K562 (cell line): ENCODE measurements around the gene PTPRO. TPM values are rescaled to one million over a fixed set of nuclear protein-coding genes. Genes with fewer than 3 reads are reported as not detected.
A peak's percentile ranks its signal among the peaks of the same experiment; 100 is the strongest.

Experiments used
- ATAC-seq: fragments of 200-7000 bp; cut with Tn5 transposase; 3 replicates; pipeline ENCODE4 v1.9.1; 2020; ENCODE audit warnings: moderate library complexity
- BruUV-seq: library from RNA; stranded (reverse); fragments of 400-500 nt; replicated peaks from 2 replicates; lab custom pipeline; 2021; lab: Mats Ljungman, UMichigan
- CTCF ChIA-PET: fragments of 300-600 bp; formaldehyde crosslinking; extraction: SDS; loops from one replicate; lab custom pipeline; 2021; ENCODE audit warnings: low intra/inter-chr PET ratio; lab: Yijun Ruan, JAX
- POLR2A ChIA-PET: fragments of 300-600, 350-650 bp; sonication (Branson Sonifier 250); formaldehyde crosslinking; extraction: SDS; loops from one replicate; lab custom pipeline; 2021; ENCODE audit warnings: antibody characterized with exemption, inconsistent platforms; lab: Yijun Ruan, JAX
- DNase-seq, 4 experiments: peaks; one replicate each; pipeline versions ENCODE4 v3.0.0 to v3.0.0-alpha.2; 2011 to 2018; ENCODE audit warnings: low spot score in 3 of 4, mixed read lengths in 3 of 4; ENCODE audit errors: extremely low read depth in 1 of 4
- FAIRE-seq: peaks from 2 replicates; lab custom pipeline; 2011; peaks lifted over from hg19 to GRCh38; lab: Jason Lieb, UNC
- H2AFZ ChIP-seq: 2 replicates; pipeline ENCODE4 v1.6.0; 2011; ENCODE audit warnings: low read depth, low read length, control low read depth, inconsistent platforms
- H3K27ac ChIP-seq: fragments of 200-600 bp; 3 replicates; pipeline ENCODE4 v1.8.0; 2011; ENCODE audit warnings: low read depth, mild to moderate bottlenecking, control low read depth, inconsistent platforms, low read length, moderate library complexity, mixed read lengths; ENCODE audit errors: extremely low read depth
- H3K27me3 ChIP-seq, 2 experiments: fragments of 300-600 bp in 1 of 2; 2 replicates in 1 of 2; 3 replicates in 1 of 2; pipeline versions ENCODE4 v1.6.0 to v1.8.0; 2011; ENCODE audit warnings: inconsistent platforms in 2 of 2, low read length in 2 of 2, mild to moderate bottlenecking in 1 of 2, mixed read lengths in 1 of 2, moderate library complexity in 1 of 2; ENCODE audit not compliant: control insufficient read depth in 2 of 2, insufficient read depth in 2 of 2
- H3K36me3 ChIP-seq: fragments of 300-600 bp; 3 replicates; pipeline ENCODE4 v1.8.0; 2011; ENCODE audit warnings: mild to moderate bottlenecking, low read length, inconsistent platforms; ENCODE audit not compliant: control insufficient read depth, insufficient read depth
- H3K4me1 ChIP-seq, 2 experiments: fragments of 200-600 bp in 1 of 2; replicated peaks in 1 of 2; 2 replicates in 1 of 2; 3 replicates in 1 of 2; pipeline versions ENCODE4 v1.5.1 to v1.8.0; 2011; ENCODE audit warnings: inconsistent platforms in 2 of 2, low read length in 2 of 2, mild to moderate bottlenecking in 1 of 2, mixed read lengths in 1 of 2, moderate library complexity in 1 of 2; ENCODE audit not compliant: control insufficient read depth in 2 of 2, insufficient read depth in 2 of 2
- H3K4me2 ChIP-seq: 2 replicates; pipeline ENCODE4 v1.6.1; 2011; ENCODE audit warnings: low read length, control low read depth, inconsistent platforms, mixed read lengths; ENCODE audit not compliant: insufficient read depth
- H3K4me3 ChIP-seq: fragments of 200-600 bp; sonication (generic), shearing (Covaris generic); 2 replicates; pipeline ENCODE4 v1.5.1; 2016; ENCODE audit warnings: control low read depth, inconsistent platforms
- H3K79me2 ChIP-seq: fragments of 200-600 bp; 3 replicates; pipeline ENCODE4 v1.8.0; 2011; ENCODE audit warnings: low read length, inconsistent platforms; ENCODE audit not compliant: control insufficient read depth, insufficient read depth
- H3K9ac ChIP-seq, 2 experiments: 2 replicates each; pipeline versions ENCODE4 v1.6.0 to v1.6.1; 2011; ENCODE audit warnings: low read depth in 2 of 2, low read length in 2 of 2, control low read depth in 1 of 2, inconsistent platforms in 1 of 2, mild to moderate bottlenecking in 1 of 2, mixed read lengths in 1 of 2; ENCODE audit not compliant: insufficient read depth in 1 of 2
- H3K9me1 ChIP-seq: one replicate; pipeline ENCODE4 v1.6.0; 2011; ENCODE audit warnings: inconsistent platforms, mild to moderate bottlenecking, low read length, moderate library complexity; ENCODE audit not compliant: control insufficient read depth, insufficient read depth
- H3K9me3 ChIP-seq: replicated peaks from 2 replicates; pipeline ENCODE4 v1.5.1; 2011; ENCODE audit warnings: low read depth, low read length, inconsistent platforms; ENCODE audit not compliant: control insufficient read depth, insufficient read depth
- H4K20me1 ChIP-seq: replicated peaks from 2 replicates; pipeline ENCODE4 v1.6.1; 2011; ENCODE audit warnings: low read length, inconsistent platforms, mixed read lengths; ENCODE audit not compliant: control insufficient read depth, insufficient read depth
- MYBL2 ChIP-seq, 2 experiments: fragments of 450-650 bp in 1 of 2; sonication (generic) in 1 of 2; formaldehyde crosslinking in 1 of 2; IDR thresholded peaks; 2 replicates each; pipeline versions ENCODE4 v1.6.1 to v1.8.1; 2017 to 2022; ENCODE audit warnings: borderline replicate concordance in 1 of 2, inconsistent platforms in 1 of 2, low read depth in 1 of 2, mild to moderate bottlenecking in 1 of 2, missing genetic modification reagents in 1 of 2, moderate library complexity in 1 of 2
- RAD21 ChIP-seq, 2 experiments: fragments of 250-450 bp in 1 of 2; fragments of 450-650 bp in 1 of 2; sonication (Bioruptor Pico) in 1 of 2; formaldehyde crosslinking in 1 of 2; IDR thresholded peaks in 1 of 2; conservative IDR thresholded peaks in 1 of 2; 2 replicates each; pipeline versions ENCODE4 v1.4.0 to v1.8.0; 2020 to 2022; ENCODE audit warnings: mild to moderate bottlenecking in 2 of 2, moderate library complexity in 1 of 2
- WGBS: fragments of 100-300 bp; shearing (Covaris generic); methylation state at CpG from one replicate; pipeline ENCODE4 v1.1.6; 2016; ENCODE audit warnings: low coverage, mixed read lengths; ENCODE audit not compliant: insufficient coverage; ENCODE audit errors: missing lambda C conversion rate; 5-methylcytosine and 5-hydroxymethylcytosine counted together
- in situ Hi-C: fragments of 300-500 bp; cut with MboI; formaldehyde crosslinking; loops from 4 replicates; pipeline ENCODE4 v1.15.0; 2018; ENCODE audit warnings: inconsistent platforms, mixed read lengths
- intact Hi-C: fragments of 100-400 bp; cut with micrococcal nuclease; formaldehyde crosslinking; loops from 2 replicates; pipeline ENCODE4 v1.14.2; 2022
- polyA plus RNA-seq, 8 experiments: library from polyadenylated mRNA; depleted of rRNA in 4 of 8; stranded (reverse) in 5 of 8; unstranded in 3 of 8; fragments of >200 nt; fragmentation: Nextera tagmentation in 2 of 8; fragmentation: Illumina TruSeq in 1 of 8; extraction: Ambion mirVana in 2 of 8; extraction: Trizol in 1 of 8; gene quantifications; 2 replicates each; pipeline versions ENCODE4 v1.2.1 to v1.2.3, GENCODE V29; 2011 to 2014; ENCODE audit warnings: inconsistent platforms in 1 of 8, missing spikeins in 1 of 8
- total RNA-seq, 7 experiments: library from RNA; depleted of rRNA in 6 of 7; stranded (reverse); fragments of >200 nt in 6 of 7; fragmentation: Illumina TruSeq in 2 of 7; extraction: Trizol in 2 of 7; gene quantifications; 2 replicates each; pipeline versions ENCODE4 v1.2.1 to v1.2.3, GENCODE V29; 2011 to 2021; ENCODE audit warnings: low replicate concordance in 1 of 7
- TF ChIP-seq, protein P1 (sequence below), 3 experiments: IDR thresholded peaks in 2 of 3; conservative IDR thresholded peaks in 1 of 3; 2 replicates each; pipeline ENCODE4 v1.5.1; 2011 to 2012; ENCODE audit warnings: low read length in 3 of 3, mild to moderate bottlenecking in 3 of 3, control low read depth in 2 of 3, improper control_type of control experiment in 1 of 3, inconsistent platforms in 1 of 3, low read depth in 1 of 3, mixed read lengths in 1 of 3, moderate library complexity in 1 of 3; ENCODE audit not compliant: insufficient read depth in 2 of 3

PTPRO gene
- total and polyA plus RNA-seq, 9 of the 15 experiments (the other 6 are each of a cell fraction or from before 2014, with no cell fraction given) = 0.22 TPM; not detected in 8

DNA sequence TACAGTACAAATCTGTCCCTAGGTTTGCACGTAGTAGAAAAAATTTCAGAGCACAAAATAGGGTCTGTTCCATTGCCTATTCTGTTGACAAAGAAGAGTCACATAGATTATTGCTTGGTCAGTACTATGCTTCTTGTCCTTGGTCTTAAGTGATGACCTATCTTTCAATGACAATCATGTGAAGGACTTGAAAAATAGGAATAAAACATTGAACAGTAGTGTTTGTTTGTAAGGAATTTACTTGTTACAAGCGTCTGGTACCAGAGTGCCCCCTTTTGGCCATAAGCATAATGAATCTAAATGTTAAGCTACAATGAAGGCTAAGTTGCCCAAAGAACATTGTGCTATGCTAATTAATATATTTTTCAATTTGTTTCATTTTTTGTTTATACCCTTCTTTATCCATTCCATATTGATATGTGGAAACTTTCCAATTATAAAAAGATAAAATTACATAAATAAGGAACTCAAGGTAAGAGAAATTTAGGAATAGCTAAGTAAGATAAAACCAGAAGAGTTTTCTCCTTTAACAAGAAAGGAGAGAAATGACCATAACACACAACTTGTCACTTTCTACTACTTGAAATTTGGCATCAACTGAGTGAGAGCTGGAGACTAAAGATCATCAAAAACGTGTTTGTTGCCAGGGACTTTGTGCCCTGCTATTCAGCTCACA is 262.2 kb downstream of the PTPRO start:
- Histone ChIP-seq H3K27ac (no peak overlapping the region), H3K4me2 (no peak overlapping the region), H3K9me1 (no peaks in the 10 kb centered on the region), H4K20me1 (no peaks in the 10 kb centered on the region), H3K4me1 (no peaks in the 10 kb centered on the region), H3K9me3 (no peaks in the 10 kb centered on the region), H2AFZ (no peak overlapping the region), H3K79me2 (no peaks in the 10 kb centered on the region), H3K36me3 (no peaks in the 10 kb centered on the region), H3K9ac (no peak overlapping the region), H3K4me3 (no peak overlapping the region), H3K27me3 (no peaks in the 10 kb centered on the region)
- no TSS peak for BruUV-seq
- CTCF ChIA-PET = no interaction called here
- no peak for FAIRE-seq
- POLR2A ChIA-PET = no interaction called here
- intact Hi-C loops = loop anchor here (5.0 kb wide), 1 partner anchor 307 kb away; no protein-coding TSS in a partner anchor
- no peak for ATAC-seq
- in situ Hi-C loops = no loop called here
- DNase-seq = peak in 1 of 4 experiments; percentile 19
- TF ChIP-seq RAD21 (CRISPR knock-in tag; conservative IDR thresholded peaks at IDR 0.05 in 1 of 2, IDR thresholded peaks at IDR 0.05 in 1 of 2) (peak; percentile 18 to 38; a peak in 3 of 4 replicates), MYBL2 (IDR thresholded peaks at IDR 0.05; ENCODE audit: low read depth) (no peak), MYBL2 (CRISPR knock-in tag; IDR thresholded peaks at IDR 0.05; ENCODE audit: borderline replicate concordance) (no peak)
- TF ChIP-seq, protein P1, sequence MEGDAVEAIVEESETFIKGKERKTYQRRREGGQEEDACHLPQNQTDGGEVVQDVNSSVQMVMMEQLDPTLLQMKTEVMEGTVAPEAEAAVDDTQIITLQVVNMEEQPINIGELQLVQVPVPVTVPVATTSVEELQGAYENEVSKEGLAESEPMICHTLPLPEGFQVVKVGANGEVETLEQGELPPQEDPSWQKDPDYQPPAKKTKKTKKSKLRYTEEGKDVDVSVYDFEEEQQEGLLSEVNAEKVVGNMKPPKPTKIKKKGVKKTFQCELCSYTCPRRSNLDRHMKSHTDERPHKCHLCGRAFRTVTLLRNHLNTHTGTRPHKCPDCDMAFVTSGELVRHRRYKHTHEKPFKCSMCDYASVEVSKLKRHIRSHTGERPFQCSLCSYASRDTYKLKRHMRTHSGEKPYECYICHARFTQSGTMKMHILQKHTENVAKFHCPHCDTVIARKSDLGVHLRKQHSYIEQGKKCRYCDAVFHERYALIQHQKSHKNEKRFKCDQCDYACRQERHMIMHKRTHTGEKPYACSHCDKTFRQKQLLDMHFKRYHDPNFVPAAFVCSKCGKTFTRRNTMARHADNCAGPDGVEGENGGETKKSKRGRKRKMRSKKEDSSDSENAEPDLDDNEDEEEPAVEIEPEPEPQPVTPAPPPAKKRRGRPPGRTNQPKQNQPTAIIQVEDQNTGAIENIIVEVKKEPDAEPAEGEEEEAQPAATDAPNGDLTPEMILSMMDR (IDR thresholded peaks at IDR 0.05 in 2 of 3, conservative IDR thresholded peaks at IDR 0.05 in 1 of 3; ENCODE audit: insufficient read depth in 2 of 3, low read depth in 1 of 3, low read length in 3 of 3) = peak; percentile 4 to 36 (median 17); a peak in 1 of 6 replicates
- TF ChIP-seq, all 486 proteins: peak for 2
- WGBS = 0% methylated on average over 3 of the region's 3 CpGs
